22Rv1 (cell line): ENCODE results near the gene NFX1.

ENCODE experiments used
- H3K27ac ChIP-seq: fragments of 450-650 bp; 2 replicates; pipeline ENCODE4 v1.5.1; 2017
- ZFX ChIP-seq: fragments of 450-650 bp; IDR thresholded peaks from 2 replicates; pipeline ENCODE4 v1.6.1; 2017; ENCODE audit warnings: antibody characterized with exemption, borderline replicate concordance
- TF ChIP-seq, protein P1 (sequence below): fragments of 450-650 bp; IDR thresholded peaks from 2 replicates; pipeline ENCODE4 v1.5.1; 2017; ENCODE audit warnings: mild to moderate bottlenecking

The NFX1 gene

DNA sequence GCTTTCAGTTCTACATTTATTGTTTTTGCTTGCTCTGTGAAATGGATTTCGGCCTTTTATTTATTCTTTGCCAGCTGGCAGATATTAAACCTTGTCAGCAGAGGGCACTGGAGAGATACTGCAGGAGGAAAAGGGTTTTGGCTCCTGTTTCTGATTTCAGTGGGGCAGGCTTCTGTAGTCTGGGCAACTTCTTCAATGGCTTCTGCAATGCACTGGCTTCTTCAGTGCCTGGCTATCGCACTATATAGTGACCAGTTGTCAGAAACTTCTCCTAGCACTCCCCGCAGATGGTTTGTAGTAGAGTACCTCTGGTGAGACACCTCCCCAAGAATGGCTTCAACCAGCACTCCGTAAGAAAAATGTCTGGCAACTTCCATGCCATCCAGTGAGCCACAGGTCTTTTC, 3.2 kb upstream of the NFX1 start:
- H3K27ac ChIP-seq, result peak overlapping the region; percentile 55
- TF ChIP-seq, protein P1, sequence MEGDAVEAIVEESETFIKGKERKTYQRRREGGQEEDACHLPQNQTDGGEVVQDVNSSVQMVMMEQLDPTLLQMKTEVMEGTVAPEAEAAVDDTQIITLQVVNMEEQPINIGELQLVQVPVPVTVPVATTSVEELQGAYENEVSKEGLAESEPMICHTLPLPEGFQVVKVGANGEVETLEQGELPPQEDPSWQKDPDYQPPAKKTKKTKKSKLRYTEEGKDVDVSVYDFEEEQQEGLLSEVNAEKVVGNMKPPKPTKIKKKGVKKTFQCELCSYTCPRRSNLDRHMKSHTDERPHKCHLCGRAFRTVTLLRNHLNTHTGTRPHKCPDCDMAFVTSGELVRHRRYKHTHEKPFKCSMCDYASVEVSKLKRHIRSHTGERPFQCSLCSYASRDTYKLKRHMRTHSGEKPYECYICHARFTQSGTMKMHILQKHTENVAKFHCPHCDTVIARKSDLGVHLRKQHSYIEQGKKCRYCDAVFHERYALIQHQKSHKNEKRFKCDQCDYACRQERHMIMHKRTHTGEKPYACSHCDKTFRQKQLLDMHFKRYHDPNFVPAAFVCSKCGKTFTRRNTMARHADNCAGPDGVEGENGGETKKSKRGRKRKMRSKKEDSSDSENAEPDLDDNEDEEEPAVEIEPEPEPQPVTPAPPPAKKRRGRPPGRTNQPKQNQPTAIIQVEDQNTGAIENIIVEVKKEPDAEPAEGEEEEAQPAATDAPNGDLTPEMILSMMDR, result peak; percentile 98
- no peak for TF ChIP-seq ZFX

DNA sequence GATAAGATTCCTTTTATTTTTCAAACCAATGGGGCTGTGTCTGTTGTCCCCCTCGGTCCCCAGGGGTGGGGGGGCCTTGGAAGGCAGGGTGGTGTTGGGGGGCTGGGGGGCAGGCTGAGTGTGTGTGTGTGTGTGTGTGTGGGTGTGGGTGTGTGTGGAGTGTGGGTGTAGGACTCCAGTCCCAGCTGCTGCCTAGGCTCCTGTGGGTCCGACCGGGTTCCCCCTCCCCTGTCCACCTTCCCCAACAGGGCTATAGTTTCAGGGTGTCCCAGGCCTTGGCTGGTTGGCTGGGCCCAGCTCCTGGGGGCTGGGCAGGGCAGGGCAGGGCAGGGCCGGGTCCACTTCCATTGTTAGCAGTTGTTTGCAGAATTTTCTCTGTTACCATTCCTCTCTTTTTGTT, 2.1 kb upstream of the NFX1 start:
- peak overlapping the region; percentile 55 for H3K27ac ChIP-seq
- no peak for TF ChIP-seq ZFX
- TF ChIP-seq, protein P1, result no peak

DNA sequence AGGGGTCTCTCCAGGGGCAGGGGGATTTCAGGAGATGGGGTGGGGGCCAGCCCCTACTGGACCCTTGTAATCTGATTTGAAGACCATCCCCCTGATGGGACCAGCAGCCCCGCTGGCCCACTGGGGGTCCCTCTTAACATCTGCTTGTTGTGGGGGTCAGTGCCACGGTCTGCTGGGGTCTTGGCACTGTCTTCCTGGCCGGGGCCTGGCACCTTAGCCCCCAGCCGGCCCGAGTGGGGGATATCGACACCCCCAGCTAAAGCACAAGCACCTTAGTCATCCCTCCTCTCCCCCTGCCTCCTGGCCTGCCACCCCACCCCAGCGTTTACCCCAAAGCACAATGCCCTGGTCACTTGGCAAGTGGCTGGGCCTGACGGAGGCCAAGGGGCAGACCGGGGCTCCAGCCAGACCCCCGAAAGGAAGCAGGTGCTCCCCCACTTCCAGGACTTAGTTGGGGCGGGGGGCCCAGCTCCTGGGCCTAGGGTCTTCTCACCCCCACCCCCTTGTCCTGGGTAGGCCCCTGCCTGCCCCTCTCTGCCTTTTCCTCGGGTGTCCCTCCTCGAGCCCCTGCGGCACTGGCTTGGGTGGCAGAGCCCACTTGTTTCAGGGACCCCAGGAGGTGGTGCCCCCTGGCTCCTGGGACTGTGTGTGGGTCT, 1.4 kb upstream of the NFX1 start:
- peak overlapping the region; percentile 95 for H3K27ac ChIP-seq
- TF ChIP-seq, protein P1, result no peak
- TF ChIP-seq ZFX, result no peak

DNA sequence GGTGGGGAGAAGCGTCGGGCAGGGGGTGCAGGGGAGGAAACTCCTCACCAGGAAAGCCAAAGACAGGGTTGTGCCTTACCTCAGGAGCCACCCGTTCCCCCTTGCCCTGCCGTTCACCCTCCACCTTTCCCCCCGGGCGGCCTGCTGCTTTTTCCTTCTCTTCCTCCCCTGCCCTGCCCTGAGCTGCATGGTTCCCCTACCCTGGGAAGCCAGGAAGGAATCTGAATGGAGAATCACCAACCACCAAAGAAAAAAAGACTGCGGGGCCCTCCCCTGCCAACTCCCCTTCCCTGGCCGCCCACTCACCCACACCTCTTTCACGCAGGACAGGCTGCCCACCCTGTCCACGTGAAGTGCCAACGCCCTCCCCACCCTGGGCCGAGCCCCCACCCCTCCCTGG, 820 bp upstream of the NFX1 start:
- peak overlapping the region; percentile 95 for H3K27ac ChIP-seq
- TF ChIP-seq, protein P1, result no peak
- TF ChIP-seq ZFX, result no peak

DNA sequence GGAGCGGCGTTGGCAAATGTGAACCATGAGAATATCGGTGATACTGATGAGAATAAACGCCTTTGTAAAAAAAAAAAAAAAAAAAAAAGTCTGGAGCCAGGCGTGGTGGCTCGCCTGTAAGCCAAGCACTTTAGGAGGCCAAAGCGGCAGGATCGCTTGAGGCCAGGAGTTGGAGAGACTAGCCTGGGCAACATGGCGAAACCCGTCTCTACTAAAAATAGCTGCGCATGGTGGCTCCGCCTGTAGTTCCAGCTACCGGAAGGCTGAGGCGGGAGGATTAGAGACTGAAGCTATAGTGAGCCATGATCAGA, 425 bp upstream of the NFX1 start:
- TF ChIP-seq, protein P1, result no peak
- no peak for TF ChIP-seq ZFX
- peak overlapping the region; percentile 95 for H3K27ac ChIP-seq

DNA sequence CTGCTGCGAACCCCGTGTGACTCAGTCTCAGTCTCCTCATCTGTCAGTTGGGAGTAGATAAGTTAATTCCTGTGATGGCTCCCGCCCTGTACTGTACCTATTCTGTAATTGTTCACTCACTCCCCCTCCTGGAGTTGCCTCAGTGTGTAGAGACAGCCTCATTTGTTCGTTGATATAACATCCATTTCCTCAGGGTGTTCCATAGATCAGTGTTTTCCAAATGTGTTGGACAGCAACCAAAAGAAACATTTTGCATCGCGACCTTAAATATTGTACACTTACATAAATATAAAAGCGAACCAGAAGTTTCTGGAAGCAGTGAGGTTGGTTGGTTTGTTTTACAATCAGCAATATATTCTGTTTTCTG, 698 bp downstream of the NFX1 start:
- H3K27ac ChIP-seq, result peak overlapping the region; percentile 95
- TF ChIP-seq ZFX, result no peak
- TF ChIP-seq, protein P1, result peak; percentile 17; the same call in 1 of the 2 replicates

DNA sequence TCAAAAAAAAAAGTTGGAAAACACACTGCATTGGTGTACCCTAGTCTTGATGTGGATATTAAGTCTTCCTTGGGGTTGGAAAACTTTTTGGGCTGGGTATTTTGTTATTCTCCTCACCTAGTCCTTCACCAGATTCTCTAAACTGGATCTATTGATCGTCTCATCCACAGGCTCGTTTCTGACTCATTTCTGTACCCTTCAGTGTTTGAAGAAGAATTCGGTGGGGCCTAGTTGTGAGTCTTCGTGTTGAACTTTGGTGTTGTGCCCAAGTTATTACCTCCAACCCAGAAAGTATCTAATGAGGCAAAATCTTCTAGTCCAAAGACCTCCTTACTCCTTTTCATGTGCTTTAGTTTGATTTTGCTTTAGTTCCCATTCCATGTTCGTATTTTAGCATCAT, 1.6 kb downstream of the NFX1 start:
- TF ChIP-seq ZFX, result no peak
- TF ChIP-seq, protein P1, result no peak
- H3K27ac ChIP-seq, result peak overlapping the region; percentile 95
